ENCODE data around the gene H2AZ1. TPM values are rescaled to one million over a fixed set of nuclear protein-coding genes. Genes with fewer than 3 reads are reported as not detected.

H2AZ1 gene
- total RNA-seq (2022; extraction: Qiagen RNA extraction; ENCODE audit: low read depth), result 584 to 664 TPM (median 649 TPM) in 5 replicates

GRCh38 chr4:99949999-99950912 lies at the start of gene H2AZ1:
H2AZ1 (minus strand) TSS chr4:99950275; CDS start chr4:99950170, 105 bp downstream.

GRCh38 chr4:99946356-99947189 lies 3.5 kb downstream of the H2AZ1 start, which contains the start of gene DNAJB14:
DNAJB14 (minus strand) TSS chr4:99946618; CDS start chr4:99946571, 47 bp downstream.

Other genes starting within 250 kb of the H2AZ1 start
- gene DAPP1, start 133.4 kb downstream of the H2AZ1 start, total RNA-seq (2022; extraction: Qiagen RNA extraction; ENCODE audit: low read depth), result not detected in 5 replicates
- 22.7 to 29.4 TPM (median 25.4 TPM) in 5 replicates for gene LAMTOR3, start 55.8 kb downstream of the H2AZ1 start, total RNA-seq (2022; extraction: Qiagen RNA extraction; ENCODE audit: low read depth)
- gene DNAJB14, start 3.7 kb downstream of the H2AZ1 start, total RNA-seq (2022; extraction: Qiagen RNA extraction; ENCODE audit: low read depth), result 13.9 to 25.5 TPM (median 15.8 TPM) in 5 replicates
- 0.32 to 0.57 TPM (median 0.35 TPM) in 5 replicates for gene DDIT4L, start 240.2 kb upstream of the H2AZ1 start, total RNA-seq (2022; extraction: Qiagen RNA extraction; ENCODE audit: low read depth)